ENCODE measurements around the gene NMT1.

- no peak for TF ChIP-seq CTCF (IDR thresholded peaks at IDR 0.05)
- TF ChIP-seq POLR2A (IDR thresholded peaks at IDR 0.05): no peak
Observed at GRCh38 chr17:45108595-45109521, 47.7 kb downstream of the NMT1 start.

All from prostate gland (tissue), 2 donors.